ENCODE results near the gene GPI. TPM values are rescaled to one million over a fixed set of nuclear protein-coding genes. Genes with fewer than 3 reads are reported as not detected.

GPI gene
- total and polyA plus RNA-seq, 2 donors (not counting 3 experiments of a cell fraction or from before 2014, with no cell fraction given): 131 to 273 TPM

GRCh38 chr19:34430738-34431625 lies 66.0 kb downstream of the GPI start:
- peak overlapping the region; percentile 98 for H3K4me2 ChIP-seq (ENCODE audit: insufficient read depth, low read length)
- BruUV-seq (replicated peaks): no TSS peak
- H3K79me2 ChIP-seq (ENCODE audit: control insufficient read depth, insufficient read depth, low read length): peaks cover 71% of the 10 kb centered on the region
- peak overlapping the region; percentile 14 for H3K9ac ChIP-seq (replicated peaks; ENCODE audit: extremely low read depth, insufficient read depth, low read length)
- dilution Hi-C loops (cut with MboI; ENCODE audit: extremely low pct_ligation_motif_present, low sequenced_read_pairs): no loop called here
- POLR2A ChIA-PET: no interaction called here
- no peak overlapping the region for H3K27ac ChIP-seq (ENCODE audit: insufficient read depth, low read depth, low read length)
- no peaks in the 10 kb centered on the region for H3K9me3 ChIP-seq (replicated peaks; ENCODE audit: control insufficient read depth, insufficient read depth, low read length)
- TF ChIP-seq EZH2 (IDR thresholded peaks at IDR 0.05; ENCODE audit: borderline replicate concordance, low read depth, low read length, severe bottlenecking) (no peak), POLR2A (IDR thresholded peaks at IDR 0.05; ENCODE audit: low read depth, low read length) (no peak), MYC (IDR thresholded peaks at IDR 0.05; ENCODE audit: low read depth, low read length) (no peak), CTCF (IDR thresholded peaks at IDR 0.05; ENCODE audit: extremely low read depth in 1 of 2, insufficient read depth in 1 of 2, low read depth in 1 of 2, low read length in 2 of 2) (peak; percentile 64 to 66), JUN (IDR thresholded peaks at IDR 0.05; ENCODE audit: borderline replicate concordance, insufficient read depth, insufficient read length, low read depth) (no peak), POLR2AphosphoS5 (IDR thresholded peaks at IDR 0.05; ENCODE audit: insufficient read depth, low read depth, low read length) (no peak)
- TF ChIP-seq, protein P1, sequence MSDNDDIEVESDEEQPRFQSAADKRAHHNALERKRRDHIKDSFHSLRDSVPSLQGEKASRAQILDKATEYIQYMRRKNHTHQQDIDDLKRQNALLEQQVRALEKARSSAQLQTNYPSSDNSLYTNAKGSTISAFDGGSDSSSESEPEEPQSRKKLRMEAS (IDR thresholded peaks at IDR 0.05; ENCODE audit: insufficient read depth, insufficient read length): no peak
- FAIRE-seq: peak; percentile 61
- no peaks in the 10 kb centered on the region for H3K9me1 ChIP-seq (replicated peaks; ENCODE audit: control insufficient read depth, extremely low read depth, insufficient read depth, low read length)
- H3K4me3 ChIP-seq (replicated peaks in 1 of 3; ENCODE audit: insufficient read depth in 1 of 3, low read depth in 1 of 3, low read length in 3 of 3): peak overlapping the region in 1 of 3 experiments; percentile 86
- H4K20me1 ChIP-seq (replicated peaks; ENCODE audit: control insufficient read depth, extremely low read depth, insufficient read depth, low read length): peaks cover 11% of the 10 kb centered on the region
- peaks cover 27% of the 10 kb centered on the region for H3K4me1 ChIP-seq (ENCODE audit: control insufficient read depth, extremely low read depth, insufficient read depth, low read length)
- no peaks in the 10 kb centered on the region for H3K27me3 ChIP-seq (ENCODE audit: control insufficient read depth in 2 of 2, insufficient read depth in 2 of 2, low read length in 2 of 2)
- peaks cover 6% of the 10 kb centered on the region in 2 experiments for H3K36me3 ChIP-seq (ENCODE audit: control insufficient read depth in 2 of 2, extremely low read depth in 1 of 2, insufficient read depth in 2 of 2, low read length in 2 of 2)
- CTCF ChIA-PET: interaction anchor here (0.6 to 2.0 kb wide), 18 partner anchors 10 to 389 kb away, joined by 3 to 7 read pairs (median 4); partner anchors contain the start of gene GPI
- peak; percentile 73 for DNase-seq (ENCODE audit: low read depth, low spot score)
- intact Hi-C loops (cut with micrococcal nuclease): loop anchor here (5.0 to 10.0 kb wide), 2 partner anchors 64 to 216 kb away; partner anchors contain the start of gene GPI
- H2AFZ ChIP-seq (ENCODE audit: low read depth, low read length): no peak overlapping the region
